ENCODE data around the gene OLFML2A. TPM values are rescaled to one million over a fixed set of nuclear protein-coding genes. Genes with fewer than 3 reads are reported as not detected.

Gene OLFML2A
- total and polyA plus RNA-seq, 12 donors, result 5.9 to 51.2 (median 31.8) TPM

GRCh38 chr9:124815601-124816000 lies 38.7 kb downstream of the OLFML2A start:
- Histone ChIP-seq H3K27ac (no peak overlapping the region), H3K4me1 (peaks cover 3 to 30% (median 17%) of the 10 kb centered on the region in 9 donors), H3K9me3 (no peaks in the 10 kb centered on the region), H3K36me3 (peaks cover 0 to 6% (median 0%) of the 10 kb centered on the region in 9 donors), H3K4me3 (no peak overlapping the region), H3K27me3 (no peaks in the 10 kb centered on the region)
- no peak for ATAC-seq
- intact Hi-C loops (cut with DNase I), result no loop called here
- 96 to 97% methylated on average over 5 of the region's 5 CpGs for WGBS, 2 donors
- DNase-seq, result no peak
- TF ChIP-seq CTCF (IDR thresholded peaks at IDR 0.05), result no peak

DNA sequence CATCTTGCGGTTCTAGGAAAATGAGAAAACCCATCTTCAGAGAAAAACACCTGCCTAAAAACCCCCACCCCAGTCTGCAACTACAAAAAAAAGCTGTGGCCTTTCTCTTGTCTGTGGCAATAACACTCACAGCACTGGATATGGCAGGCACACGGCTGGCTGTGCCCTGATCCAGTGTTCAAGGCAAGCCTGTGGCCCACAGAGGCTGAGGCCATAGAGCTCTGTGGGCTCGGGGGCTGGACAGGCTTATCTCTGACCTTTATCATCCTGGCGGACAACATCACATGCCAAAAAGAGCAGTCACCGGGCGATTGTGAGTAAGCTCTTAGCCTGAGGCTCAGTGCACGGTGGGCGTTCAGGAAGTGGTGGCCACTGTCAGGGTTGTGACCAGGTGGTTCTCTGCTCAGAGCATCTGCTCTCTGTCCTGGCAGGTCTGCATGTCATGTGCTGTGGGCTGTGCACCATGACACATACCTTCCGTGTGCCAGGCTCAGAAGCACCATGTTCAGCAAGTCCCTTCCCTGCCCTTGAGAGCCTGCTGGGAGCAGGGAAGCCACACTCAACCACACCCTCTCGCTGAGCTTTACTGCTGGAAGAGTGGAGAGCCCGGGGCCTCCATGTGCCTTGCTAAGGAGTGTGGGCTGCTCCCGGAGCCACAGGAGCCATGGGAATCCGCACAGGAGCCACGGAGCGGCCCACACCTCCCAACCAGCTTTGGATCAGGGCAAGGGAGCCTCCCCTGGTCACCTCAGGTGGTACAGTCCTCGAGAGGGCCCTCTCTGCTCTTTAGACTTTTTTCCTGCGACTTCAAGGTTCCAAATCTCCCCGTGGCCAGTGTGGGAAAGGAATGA lies 41.7 kb downstream of the OLFML2A start:
- Histone ChIP-seq H3K4me3 (no peak overlapping the region), H3K9me3 (no peaks in the 10 kb centered on the region), H3K27me3 (no peaks in the 10 kb centered on the region), H3K36me3 (no peaks in the 10 kb centered on the region), H3K4me1 (peaks cover 3 to 25% (median 12%) of the 10 kb centered on the region in 9 donors), H3K27ac (peak overlapping the region in 6 of 10 donors; percentile 4 to 62 (median 49))
- ATAC-seq, result peak; percentile 39 to 81 (median 68)
- DNase-seq, result no peak
- intact Hi-C loops (cut with DNase I), result no loop called here
- 45 to 49% methylated on average over 18 of the region's 18 CpGs for WGBS, 2 donors
- TF ChIP-seq CTCF (IDR thresholded peaks at IDR 0.05), result no peak

- WGBS, 2 donors, result 54 to 59% methylated on average over 12 of the region's 12 CpGs
- H3K9me3 ChIP-seq, result peaks cover 0 to 8% (median 0%) of the 10 kb centered on the region in 11 donors
- H3K27ac ChIP-seq, result no peak overlapping the region
- no peak for TF ChIP-seq CTCF (IDR thresholded peaks at IDR 0.05)
- ATAC-seq, result peak in 4 of 8 donors; percentile 13 to 22 (median 20)
- peaks cover 3 to 25% (median 12%) of the 10 kb centered on the region in 9 donors for H3K4me1 ChIP-seq
- no peaks in the 10 kb centered on the region for H3K27me3 ChIP-seq
- no peaks in the 10 kb centered on the region for H3K36me3 ChIP-seq
- no peak overlapping the region for H3K4me3 ChIP-seq
- intact Hi-C loops (cut with DNase I), result no loop called here
- DNase-seq, result no peak
Observed at GRCh38 chr9:124820698-124821623, 44.0 kb downstream of the OLFML2A start.
